KOPT-K1 (cell line): ENCODE results near the gene PDZD8.

Source experiments
- H3K27ac ChIP-seq: fragments of 200-600 bp; sonication (generic); 2 replicates; pipeline ENCODE4 v1.5.1; 2016; ENCODE audit warnings: antibody characterized with exemption, mild to moderate bottlenecking, low read depth, low read length; ENCODE audit not compliant: poor library complexity, severe bottlenecking
- H3K36me3 ChIP-seq: fragments of 200-600 bp; sonication (generic); 2 replicates; pipeline ENCODE4 v1.5.1; 2017; ENCODE audit warnings: antibody characterized with exemption, mild to moderate bottlenecking, low read length, moderate library complexity; ENCODE audit not compliant: insufficient read depth
- H3K9me3 ChIP-seq: fragments of 200-600 bp; sonication (generic); 2 replicates; pipeline ENCODE4 v1.5.1; 2017; ENCODE audit warnings: antibody characterized with exemption, low read length, mild to moderate bottlenecking; ENCODE audit not compliant: insufficient read depth, poor library complexity, severe bottlenecking

Gene PDZD8

GRCh38 chr10:117268258-117268657 lies 107.0 kb downstream of the PDZD8 start:
- Histone ChIP-seq H3K9me3 (no peaks in the 10 kb centered on the region), H3K27ac (peak overlapping the region; percentile 82), H3K36me3 (peaks cover 37% of the 10 kb centered on the region)

- Histone ChIP-seq H3K36me3 (peaks cover 28% of the 10 kb centered on the region), H3K9me3 (no peaks in the 10 kb centered on the region)
Observed at GRCh38 chr10:117266812-117267211, 108.4 kb downstream of the PDZD8 start.

GRCh38 chr10:117266400-117266799 lies 108.8 kb downstream of the PDZD8 start:
- H3K36me3 ChIP-seq: peaks cover 24% of the 10 kb centered on the region
- peak overlapping the region; percentile 82 for H3K27ac ChIP-seq
- H3K9me3 ChIP-seq: no peaks in the 10 kb centered on the region

More at GRCh38 chr10:117266812-117267211, 108.4 kb downstream of the PDZD8 start:
- peak overlapping the region; percentile 82 for H3K27ac ChIP-seq

- peak overlapping the region; percentile 82 for H3K27ac ChIP-seq
- H3K9me3 ChIP-seq: no peaks in the 10 kb centered on the region
- H3K36me3 ChIP-seq: peaks cover 12% of the 10 kb centered on the region
Observed at GRCh38 chr10:117264782-117265181, 110.5 kb downstream of the PDZD8 start.

GRCh38 chr10:117262903-117263293 lies 112.3 kb downstream of the PDZD8 start:
- Histone ChIP-seq H3K27ac (peak overlapping the region; percentile 82), H3K36me3 (no peaks in the 10 kb centered on the region), H3K9me3 (no peaks in the 10 kb centered on the region)

- no peaks in the 10 kb centered on the region for H3K36me3 ChIP-seq
- H3K9me3 ChIP-seq: no peaks in the 10 kb centered on the region
- H3K27ac ChIP-seq: peak overlapping the region; percentile 82
Observed at GRCh38 chr10:117262291-117262902, 112.8 kb downstream of the PDZD8 start.

GRCh38 chr10:117261501-117261900 lies 113.7 kb downstream of the PDZD8 start:
- no peaks in the 10 kb centered on the region for H3K9me3 ChIP-seq
- peak overlapping the region; percentile 82 for H3K27ac ChIP-seq
- H3K36me3 ChIP-seq: peaks cover 7% of the 10 kb centered on the region

- Histone ChIP-seq H3K27ac (peak overlapping the region; percentile 82), H3K9me3 (no peaks in the 10 kb centered on the region), H3K36me3 (peaks cover 19% of the 10 kb centered on the region)
Observed at GRCh38 chr10:117260084-117260483, 115.2 kb downstream of the PDZD8 start.

- H3K36me3 ChIP-seq: peaks cover 27% of the 10 kb centered on the region
- no peaks in the 10 kb centered on the region for H3K9me3 ChIP-seq
Observed at GRCh38 chr10:117259279-117259678, 116.0 kb downstream of the PDZD8 start.

GRCh38 chr10:117257721-117258120 lies 117.5 kb downstream of the PDZD8 start:
- Histone ChIP-seq H3K36me3 (peaks cover 28% of the 10 kb centered on the region), H3K27ac (no peak overlapping the region), H3K9me3 (no peaks in the 10 kb centered on the region)

More at GRCh38 chr10:117259279-117259678, 116.0 kb downstream of the PDZD8 start:
- peak overlapping the region; percentile 82 for H3K27ac ChIP-seq

- no peak overlapping the region for H3K27ac ChIP-seq
- H3K9me3 ChIP-seq: no peaks in the 10 kb centered on the region
Observed at GRCh38 chr10:117256910-117257309, 118.3 kb downstream of the PDZD8 start.

GRCh38 chr10:117255835-117256460 lies 119.3 kb downstream of the PDZD8 start:
- no peak overlapping the region for H3K27ac ChIP-seq
- no peaks in the 10 kb centered on the region for H3K9me3 ChIP-seq
- peaks cover 28% of the 10 kb centered on the region for H3K36me3 ChIP-seq

More at GRCh38 chr10:117256910-117257309, 118.3 kb downstream of the PDZD8 start:
- H3K36me3 ChIP-seq: peaks cover 28% of the 10 kb centered on the region

GRCh38 chr10:117254774-117255735 lies 120.2 kb downstream of the PDZD8 start:
- Histone ChIP-seq H3K27ac (no peak overlapping the region), H3K36me3 (peaks cover 28% of the 10 kb centered on the region), H3K9me3 (no peaks in the 10 kb centered on the region)

GRCh38 chr10:117254338-117254737 lies 120.9 kb downstream of the PDZD8 start:
- no peak overlapping the region for H3K27ac ChIP-seq
- no peaks in the 10 kb centered on the region for H3K9me3 ChIP-seq
- H3K36me3 ChIP-seq: peaks cover 28% of the 10 kb centered on the region

GRCh38 chr10:117253908-117254307 lies 121.3 kb downstream of the PDZD8 start:
- Histone ChIP-seq H3K36me3 (peaks cover 28% of the 10 kb centered on the region), H3K27ac (no peak overlapping the region), H3K9me3 (no peaks in the 10 kb centered on the region)
